Measurements from ENCODE around the gene PPP1R16B.
"Not testable (repeated sequence)": the region's sequence is repeated elsewhere in the genome, so short reads cannot be mapped to it uniquely, and the experiment has no call there.

DNA sequence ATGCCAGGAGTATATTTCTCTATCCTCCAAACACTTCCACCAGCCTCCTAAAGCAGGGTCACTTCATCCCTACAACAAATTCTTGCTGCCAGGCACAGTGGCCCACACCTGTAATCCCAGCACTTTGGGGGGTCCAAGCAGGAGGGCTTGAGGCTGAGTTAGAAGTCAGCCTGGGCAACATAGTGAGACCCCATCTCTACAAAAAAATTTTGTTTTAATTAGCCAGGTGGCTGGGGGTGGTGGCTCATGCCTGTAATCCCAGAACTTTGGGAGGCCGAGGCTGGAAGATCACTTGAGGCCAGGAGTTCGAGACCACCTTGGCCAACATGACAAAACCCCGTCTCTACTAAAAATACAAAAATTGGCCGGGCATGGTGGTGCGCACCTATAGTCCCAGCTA lies 11.4 kb upstream of the PPP1R16B start:
- TF ChIP-seq, protein P1, sequence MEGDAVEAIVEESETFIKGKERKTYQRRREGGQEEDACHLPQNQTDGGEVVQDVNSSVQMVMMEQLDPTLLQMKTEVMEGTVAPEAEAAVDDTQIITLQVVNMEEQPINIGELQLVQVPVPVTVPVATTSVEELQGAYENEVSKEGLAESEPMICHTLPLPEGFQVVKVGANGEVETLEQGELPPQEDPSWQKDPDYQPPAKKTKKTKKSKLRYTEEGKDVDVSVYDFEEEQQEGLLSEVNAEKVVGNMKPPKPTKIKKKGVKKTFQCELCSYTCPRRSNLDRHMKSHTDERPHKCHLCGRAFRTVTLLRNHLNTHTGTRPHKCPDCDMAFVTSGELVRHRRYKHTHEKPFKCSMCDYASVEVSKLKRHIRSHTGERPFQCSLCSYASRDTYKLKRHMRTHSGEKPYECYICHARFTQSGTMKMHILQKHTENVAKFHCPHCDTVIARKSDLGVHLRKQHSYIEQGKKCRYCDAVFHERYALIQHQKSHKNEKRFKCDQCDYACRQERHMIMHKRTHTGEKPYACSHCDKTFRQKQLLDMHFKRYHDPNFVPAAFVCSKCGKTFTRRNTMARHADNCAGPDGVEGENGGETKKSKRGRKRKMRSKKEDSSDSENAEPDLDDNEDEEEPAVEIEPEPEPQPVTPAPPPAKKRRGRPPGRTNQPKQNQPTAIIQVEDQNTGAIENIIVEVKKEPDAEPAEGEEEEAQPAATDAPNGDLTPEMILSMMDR (IDR thresholded peaks at IDR 0.05): not testable (repeated sequence)
- TF ChIP-seq POLR2AphosphoS5, EP300 (IDR thresholded peaks at IDR 0.05): not testable (repeated sequence)

Data from suprapubic skin (tissue), 4 donors.